DND-41 (cell line): ENCODE results near the gene AASDH.

Experiments
- ATAC-seq: fragments of 200-7000 bp; cut with Tn5 transposase; 3 replicates; pipeline ENCODE4 v1.9.1; 2021; ENCODE audit warnings: low read depth; ENCODE audit not compliant: insufficient read depth
- DNase-seq: peaks from one replicate; pipeline ENCODE4 v3.0.0-alpha.2; 2020
- H2AFZ ChIP-seq: 2 replicates; pipeline ENCODE4 v1.6.0; 2012; ENCODE audit warnings: low read depth, low read length
- H3K27ac ChIP-seq: 2 replicates; pipeline ENCODE4 v1.5.1; 2012; ENCODE audit warnings: low read length, inconsistent platforms
- H3K27me3 ChIP-seq: fragments of 200-600 bp; sonication (generic); 2 replicates; pipeline ENCODE4 v1.6.0; 2012; ENCODE audit warnings: low read length, mild to moderate bottlenecking, inconsistent platforms; ENCODE audit not compliant: insufficient read depth, poor library complexity
- H3K36me3 ChIP-seq: 2 replicates; pipeline ENCODE4 v1.5.1; 2012; ENCODE audit warnings: low read length, inconsistent platforms; ENCODE audit not compliant: insufficient read depth
- H3K4me1 ChIP-seq: 2 replicates; pipeline ENCODE4 v1.5.1; 2012; ENCODE audit warnings: mild to moderate bottlenecking, low read length; ENCODE audit not compliant: insufficient read depth
- H3K4me2 ChIP-seq: 2 replicates; pipeline ENCODE4 v1.6.0; 2012; ENCODE audit warnings: mild to moderate bottlenecking, moderate library complexity, low read length, inconsistent platforms; ENCODE audit not compliant: insufficient read depth
- H3K4me3 ChIP-seq, 2 experiments: fragments of 200-600 bp in 1 of 2; shearing (Covaris generic) in 1 of 2; 2 replicates each; pipeline ENCODE4 v1.5.1; 2012 to 2016; ENCODE audit warnings: inconsistent platforms in 2 of 2, low read length in 2 of 2, mild to moderate bottlenecking in 2 of 2, low read depth in 1 of 2, moderate library complexity in 1 of 2
- H3K79me2 ChIP-seq: 2 replicates; pipeline ENCODE4 v1.6.0; 2012; ENCODE audit warnings: low read length, inconsistent platforms; ENCODE audit not compliant: insufficient read depth
- H3K9ac ChIP-seq: 2 replicates; pipeline ENCODE4 v1.6.0; 2012; ENCODE audit warnings: low read depth, mild to moderate bottlenecking, inconsistent platforms, low read length, moderate library complexity
- H3K9me3 ChIP-seq: 2 replicates; pipeline ENCODE4 v1.5.1; 2012; ENCODE audit warnings: low read length, moderate library complexity, mild to moderate bottlenecking, inconsistent platforms; ENCODE audit not compliant: insufficient read depth, severe bottlenecking
- H4K20me1 ChIP-seq: 2 replicates; pipeline ENCODE4 v1.6.0; 2012; ENCODE audit warnings: low read length; ENCODE audit not compliant: insufficient read depth
- EZH2 ChIP-seq: IDR thresholded peaks from 3 replicates; pipeline ENCODE4 v1.6.1; 2012; ENCODE audit warnings: borderline replicate concordance, low read depth, mild to moderate bottlenecking, moderate library complexity, low read length, inconsistent platforms; ENCODE audit not compliant: severe bottlenecking
- TF ChIP-seq, protein P1 (sequence below): IDR thresholded peaks from 2 replicates; pipeline ENCODE4 v1.5.1; 2012; ENCODE audit warnings: borderline replicate concordance, low read length, moderate library complexity, mild to moderate bottlenecking; ENCODE audit not compliant: poor library complexity, severe bottlenecking; ENCODE audit errors: extremely low read depth

The AASDH gene

GRCh38 chr4:56345458-56345857 lies 41.8 kb downstream of the AASDH start:
- Histone ChIP-seq H2AFZ (no peak overlapping the region), H3K4me1 (0 out of 2 replicates have a peak, but pooled peaks cover 3% of the 10 kb centered on the region), H3K9ac (no peak overlapping the region), H3K9me3 (no peaks in the 10 kb centered on the region), H3K36me3 (peaks cover 17% of the 10 kb centered on the region), H4K20me1 (no peaks in the 10 kb centered on the region), H3K27ac (no peak overlapping the region), H3K4me2 (no peak overlapping the region), H3K4me3 (no peak overlapping the region), H3K79me2 (no peaks in the 10 kb centered on the region), H3K27me3 (no peaks in the 10 kb centered on the region)
- DNase-seq, result no peak
- TF ChIP-seq, protein P1, sequence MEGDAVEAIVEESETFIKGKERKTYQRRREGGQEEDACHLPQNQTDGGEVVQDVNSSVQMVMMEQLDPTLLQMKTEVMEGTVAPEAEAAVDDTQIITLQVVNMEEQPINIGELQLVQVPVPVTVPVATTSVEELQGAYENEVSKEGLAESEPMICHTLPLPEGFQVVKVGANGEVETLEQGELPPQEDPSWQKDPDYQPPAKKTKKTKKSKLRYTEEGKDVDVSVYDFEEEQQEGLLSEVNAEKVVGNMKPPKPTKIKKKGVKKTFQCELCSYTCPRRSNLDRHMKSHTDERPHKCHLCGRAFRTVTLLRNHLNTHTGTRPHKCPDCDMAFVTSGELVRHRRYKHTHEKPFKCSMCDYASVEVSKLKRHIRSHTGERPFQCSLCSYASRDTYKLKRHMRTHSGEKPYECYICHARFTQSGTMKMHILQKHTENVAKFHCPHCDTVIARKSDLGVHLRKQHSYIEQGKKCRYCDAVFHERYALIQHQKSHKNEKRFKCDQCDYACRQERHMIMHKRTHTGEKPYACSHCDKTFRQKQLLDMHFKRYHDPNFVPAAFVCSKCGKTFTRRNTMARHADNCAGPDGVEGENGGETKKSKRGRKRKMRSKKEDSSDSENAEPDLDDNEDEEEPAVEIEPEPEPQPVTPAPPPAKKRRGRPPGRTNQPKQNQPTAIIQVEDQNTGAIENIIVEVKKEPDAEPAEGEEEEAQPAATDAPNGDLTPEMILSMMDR, result no peak
- no peak for TF ChIP-seq EZH2
- ATAC-seq, result no peak

DNA sequence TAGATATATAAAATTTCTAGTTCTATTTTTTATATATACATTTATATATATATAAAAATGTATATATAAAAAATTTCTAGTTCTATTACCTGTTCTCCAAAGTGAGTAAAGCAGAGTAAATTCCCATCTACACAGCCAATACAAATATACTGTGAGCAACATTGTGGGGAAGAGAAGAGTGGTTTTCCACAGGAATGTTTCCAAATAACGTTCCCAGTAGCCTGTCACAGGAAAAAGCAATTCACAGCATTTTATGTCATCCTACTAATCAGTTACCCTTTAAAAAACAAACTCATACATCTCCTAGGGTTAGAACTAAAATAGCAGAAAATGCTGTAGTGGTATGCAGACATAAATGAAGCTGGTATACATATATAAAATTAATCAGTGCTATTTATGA lies 44.5 kb downstream of the AASDH start:
- ATAC-seq (no peak), DNase-seq (no peak)
- H3K9me3 ChIP-seq, result peaks cover 1% of the 10 kb centered on the region
- no peak overlapping the region for H3K4me3 ChIP-seq
- TF ChIP-seq, protein P1, result no peak
- no peak for TF ChIP-seq EZH2
- no peak overlapping the region for H2AFZ ChIP-seq
- H3K9ac ChIP-seq, result no peak overlapping the region
- H3K36me3 ChIP-seq, result peaks cover 7% of the 10 kb centered on the region
- H3K4me1 ChIP-seq, result no peaks in the 10 kb centered on the region
- no peak overlapping the region for H3K27ac ChIP-seq
- no peak overlapping the region for H3K4me2 ChIP-seq
- no peaks in the 10 kb centered on the region for H3K27me3 ChIP-seq
- H3K79me2 ChIP-seq, result no peaks in the 10 kb centered on the region
- no peaks in the 10 kb centered on the region for H4K20me1 ChIP-seq

GRCh38 chr4:56330691-56331090 lies 56.6 kb downstream of the AASDH start:
- H2AFZ ChIP-seq, result no peak overlapping the region
- DNase-seq (no peak), ATAC-seq (no peak)
- H3K4me2 ChIP-seq, result no peak overlapping the region
- H3K27ac ChIP-seq, result no peak overlapping the region
- peaks cover 3% of the 10 kb centered on the region for H3K27me3 ChIP-seq
- H3K79me2 ChIP-seq, result no peaks in the 10 kb centered on the region
- H3K4me3 ChIP-seq, result no peak overlapping the region
- no peaks in the 10 kb centered on the region for H3K9me3 ChIP-seq
- H4K20me1 ChIP-seq, result no peaks in the 10 kb centered on the region
- H3K36me3 ChIP-seq, result no peaks in the 10 kb centered on the region
- H3K4me1 ChIP-seq, result no peaks in the 10 kb centered on the region
- no peak overlapping the region for H3K9ac ChIP-seq
- TF ChIP-seq EZH2, result no peak
- TF ChIP-seq, protein P1, result no peak

DNA sequence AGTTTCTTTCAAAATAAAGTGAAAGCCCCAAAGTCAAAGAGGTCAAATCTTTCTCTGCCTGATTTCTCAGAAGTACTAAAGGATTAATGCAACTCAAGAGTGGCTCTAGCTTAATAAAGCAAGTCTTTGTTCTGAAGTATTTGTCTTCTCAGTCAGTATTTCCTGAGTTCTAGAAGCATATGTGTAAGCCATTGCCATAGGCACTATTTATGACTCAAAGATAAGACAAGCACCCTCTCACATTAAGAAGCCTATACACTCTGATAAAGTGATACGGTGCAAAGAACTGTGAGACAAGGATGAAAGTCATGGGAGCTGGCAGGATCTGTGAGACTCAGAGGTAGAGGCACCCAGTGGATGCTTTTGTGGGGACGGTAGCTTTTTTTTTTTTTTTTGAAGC lies 60.9 kb downstream of the AASDH start:
- Histone ChIP-seq H3K9ac (no peak overlapping the region), H3K4me1 (no peaks in the 10 kb centered on the region), H2AFZ (no peak overlapping the region), H3K36me3 (no peaks in the 10 kb centered on the region), H3K27me3 (peaks cover 3% of the 10 kb centered on the region), H3K27ac (no peak overlapping the region), H3K9me3 (no peaks in the 10 kb centered on the region), H3K4me2 (no peak overlapping the region), H3K4me3 (no peak overlapping the region), H4K20me1 (no peaks in the 10 kb centered on the region), H3K79me2 (no peaks in the 10 kb centered on the region)
- no peak for DNase-seq
- no peak for TF ChIP-seq EZH2
- TF ChIP-seq, protein P1, result no peak
- ATAC-seq, result no peak
